Activated T-helper 1 cell treated with Interleukin-2 at 50 U/mL for 16 hours (primary cell): ENCODE measurements around the gene EAF1.
"Not testable (repeated sequence)": the region's sequence is repeated elsewhere in the genome, so short reads cannot be mapped to it uniquely, and the experiment has no call there.

Experiments used
- DNase-seq: peaks from one replicate; pipeline ENCODE4 v3.0.0-alpha.2; 2020; ENCODE audit warnings: low read depth

The EAF1 gene

DNA sequence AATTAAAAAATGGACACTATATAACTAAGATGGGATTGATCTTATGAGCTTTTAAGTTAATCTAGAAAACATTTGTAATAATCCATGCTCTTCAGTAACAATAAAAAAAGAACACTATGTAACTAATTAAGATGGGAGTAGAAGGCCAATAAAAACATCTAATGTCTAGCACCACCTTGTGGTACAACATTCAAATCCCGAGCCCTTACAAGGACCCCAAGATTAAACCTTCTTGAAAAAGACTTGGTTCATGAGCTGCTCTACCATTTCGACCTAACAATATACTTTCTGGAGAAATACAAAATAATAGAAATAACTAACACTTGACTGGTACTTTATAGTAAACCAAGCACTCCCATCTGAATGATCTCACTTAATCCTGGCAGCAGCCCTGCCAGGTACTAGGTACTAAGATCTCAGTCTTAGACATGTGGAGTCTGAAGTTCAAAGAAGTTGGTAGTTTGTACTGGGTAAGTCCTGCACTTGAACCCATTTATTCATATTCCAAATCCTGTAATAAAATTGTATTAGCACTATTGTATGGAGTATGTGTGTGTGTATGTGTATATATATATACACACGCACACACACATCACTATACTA, 21.8 kb upstream of the EAF1 start:
- DNase-seq = no peak

DNA sequence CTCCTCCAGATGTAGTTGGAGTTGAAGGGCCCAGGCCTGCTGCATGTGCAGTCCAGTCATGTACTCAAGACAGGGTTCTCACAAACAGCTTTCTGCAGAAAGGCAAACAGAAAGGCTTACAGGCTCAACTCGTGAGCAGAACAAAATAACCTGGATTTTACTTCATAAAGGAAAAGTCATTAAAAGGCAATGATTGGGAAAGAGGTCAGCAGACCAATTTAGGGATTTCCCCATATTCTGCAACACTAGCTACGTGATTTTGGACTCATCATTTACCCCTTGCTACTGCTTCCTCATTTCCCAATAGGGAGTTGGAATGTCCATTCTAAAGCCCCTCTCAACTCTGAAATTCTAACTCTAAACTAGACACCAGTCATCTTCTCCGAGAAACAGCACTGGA, 18.2 kb upstream of the EAF1 start:
- no peak for DNase-seq

DNA sequence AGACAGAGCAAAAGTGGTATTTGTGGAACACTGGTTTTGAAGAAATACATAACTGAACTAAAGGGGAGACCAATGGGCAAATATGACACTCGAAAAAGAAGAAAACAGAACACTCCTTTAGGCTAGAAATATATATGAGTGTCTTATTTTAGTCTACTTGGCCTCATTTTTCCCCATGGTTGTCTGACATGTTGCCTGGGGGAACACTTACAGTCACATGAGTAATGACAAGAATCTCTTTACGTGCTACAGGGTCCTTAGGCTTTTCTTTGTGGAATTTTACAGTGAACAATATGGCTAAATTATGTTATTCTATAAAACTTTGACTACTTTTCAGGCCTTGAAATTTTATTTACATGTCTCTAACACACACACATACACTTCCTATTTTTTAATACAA, 17.6 kb upstream of the EAF1 start:
- no peak for DNase-seq

DNA sequence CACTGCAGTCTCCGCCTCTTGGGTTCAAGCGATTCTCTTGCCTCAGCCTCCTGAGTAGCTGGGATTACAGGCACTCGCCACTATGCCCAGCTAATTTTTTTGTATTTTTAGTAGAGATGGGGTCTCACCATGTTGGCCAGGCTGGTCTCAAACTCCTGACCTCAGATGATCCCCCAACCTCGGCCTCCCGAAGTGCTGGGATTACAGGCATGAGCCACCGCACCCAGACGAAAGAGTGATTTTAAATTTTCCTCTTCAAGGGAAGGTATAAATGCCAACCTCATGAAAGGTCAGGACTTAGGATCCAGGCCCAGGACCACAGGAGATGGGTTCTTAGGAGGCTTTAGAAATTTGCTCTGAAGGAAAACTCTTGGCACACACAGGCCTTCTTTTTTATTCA, 16.4 kb upstream of the EAF1 start:
- not testable (repeated sequence) for DNase-seq

DNA sequence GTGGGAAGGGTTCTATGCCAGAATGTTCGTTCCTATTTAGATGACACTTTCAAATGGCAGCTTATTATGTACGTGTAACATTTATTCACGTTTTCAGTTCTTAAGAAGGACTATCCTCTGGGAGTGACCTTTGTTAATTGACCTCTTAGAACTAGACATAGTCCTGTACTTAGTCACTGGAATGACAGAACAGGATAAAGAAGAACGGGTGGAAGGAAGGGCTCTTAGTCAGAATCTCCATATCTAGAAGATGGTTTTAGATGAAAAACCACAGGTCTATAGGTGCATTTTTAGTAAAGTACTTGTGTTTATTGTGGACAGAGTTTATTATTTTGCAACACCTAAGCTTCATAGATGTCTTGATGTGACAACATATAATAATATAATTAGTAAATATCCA, 6.5 kb upstream of the EAF1 start:
- DNase-seq = no peak

DNA sequence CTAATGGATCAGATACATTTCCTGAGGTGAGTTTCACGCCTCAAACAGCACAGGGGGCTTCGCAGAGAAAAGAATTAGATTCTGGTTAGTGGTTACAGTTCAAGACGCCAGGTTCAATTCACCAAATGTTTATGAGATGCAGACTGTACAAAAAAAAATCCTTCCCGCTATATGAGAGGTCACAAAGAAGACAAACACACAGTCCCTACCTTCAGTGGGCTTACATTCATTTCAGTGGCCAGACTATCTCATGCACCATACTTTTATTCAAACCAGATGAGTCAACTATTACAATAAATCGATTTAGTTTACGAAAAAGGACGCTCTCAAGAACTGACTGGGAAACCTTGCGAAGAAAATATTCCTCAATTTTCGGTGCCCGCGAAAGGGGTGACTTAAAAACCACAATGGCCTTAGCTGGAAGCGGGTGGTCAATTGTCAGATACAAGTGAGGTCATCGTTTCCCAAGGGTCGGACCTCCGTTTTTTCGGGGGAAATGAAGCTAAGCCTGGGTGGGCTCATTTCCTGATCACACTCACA, 749 bp upstream of the EAF1 start:
- DNase-seq = no peak

DNA sequence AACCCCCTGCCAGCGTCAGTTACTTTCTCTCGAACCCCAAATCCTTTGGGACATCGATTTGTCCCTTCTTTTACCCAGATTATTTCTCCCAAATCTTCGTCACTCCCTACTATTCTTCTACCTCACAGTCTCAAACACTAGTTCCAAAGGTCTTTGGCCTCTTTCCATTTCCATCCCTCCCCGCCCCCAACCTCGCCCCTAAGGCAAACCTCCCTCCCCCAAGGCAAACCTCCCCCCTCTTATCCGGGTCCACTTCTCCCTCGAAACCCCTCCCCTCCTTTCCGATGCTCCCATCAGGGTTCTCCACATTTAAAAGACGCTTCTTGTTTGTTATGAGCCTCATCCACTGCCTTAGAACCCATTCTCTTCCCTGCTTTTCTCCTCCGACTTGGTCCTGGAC, 583 bp downstream of the EAF1 start:
- no peak for DNase-seq

DNA sequence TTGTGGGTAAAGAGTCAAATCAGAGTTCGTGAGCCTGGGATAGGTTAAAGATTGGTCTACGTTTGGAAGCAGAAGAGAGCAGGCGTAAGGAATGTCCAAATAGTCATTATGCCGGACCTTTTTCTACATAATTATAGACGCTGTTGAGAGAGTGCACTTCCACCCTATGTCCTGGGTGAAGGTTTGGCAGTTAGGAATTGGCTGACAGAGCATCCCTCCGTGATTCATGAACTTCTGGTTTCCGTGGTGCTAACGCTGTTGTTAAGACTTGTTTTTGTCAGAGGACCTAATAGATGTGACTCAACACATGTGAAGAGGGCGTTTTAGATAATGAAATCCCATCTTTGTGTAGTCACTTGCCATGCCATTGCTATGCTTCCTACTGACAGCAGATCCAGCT, 1.1 kb downstream of the EAF1 start:
- no peak for DNase-seq

DNA sequence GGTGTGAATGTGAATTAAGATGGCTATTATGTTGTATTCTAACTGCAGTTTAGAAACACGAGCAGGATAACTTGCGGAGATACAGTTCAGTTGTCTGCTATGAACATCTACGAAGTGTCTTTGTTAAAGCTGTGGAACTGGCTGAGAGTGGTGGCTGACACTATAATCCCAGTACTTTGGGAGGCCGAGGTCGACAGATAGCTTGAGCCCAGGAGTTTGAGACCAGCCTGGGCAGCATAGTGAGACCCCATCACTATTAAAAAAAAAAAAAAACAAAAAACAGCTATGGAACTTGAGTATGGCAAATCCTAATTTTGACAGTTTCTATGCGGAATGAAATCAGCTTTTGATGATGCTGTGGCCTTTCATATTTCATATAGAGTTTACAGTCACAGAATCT, 1.7 kb downstream of the EAF1 start:
- DNase-seq = no peak

DNA sequence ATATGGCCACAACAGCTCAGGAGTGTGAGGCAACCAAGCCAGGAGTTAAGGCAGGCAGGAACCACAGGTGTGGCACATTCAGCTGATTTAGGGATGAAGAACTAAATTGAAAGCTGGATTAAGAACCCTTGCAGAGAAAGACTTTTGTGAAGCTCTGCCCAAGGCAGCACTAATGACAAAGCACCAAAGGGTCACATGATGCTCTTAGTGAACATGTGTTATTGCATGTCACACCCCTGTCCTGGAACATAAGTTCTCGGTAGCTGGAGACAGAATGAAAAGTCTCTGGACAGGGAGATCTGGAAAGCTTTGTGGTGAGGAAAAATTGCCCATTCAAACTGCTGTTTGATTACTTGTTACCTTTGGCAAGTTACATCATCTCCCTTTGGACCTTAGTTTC, 3.2 kb downstream of the EAF1 start:
- DNase-seq = no peak

DNA sequence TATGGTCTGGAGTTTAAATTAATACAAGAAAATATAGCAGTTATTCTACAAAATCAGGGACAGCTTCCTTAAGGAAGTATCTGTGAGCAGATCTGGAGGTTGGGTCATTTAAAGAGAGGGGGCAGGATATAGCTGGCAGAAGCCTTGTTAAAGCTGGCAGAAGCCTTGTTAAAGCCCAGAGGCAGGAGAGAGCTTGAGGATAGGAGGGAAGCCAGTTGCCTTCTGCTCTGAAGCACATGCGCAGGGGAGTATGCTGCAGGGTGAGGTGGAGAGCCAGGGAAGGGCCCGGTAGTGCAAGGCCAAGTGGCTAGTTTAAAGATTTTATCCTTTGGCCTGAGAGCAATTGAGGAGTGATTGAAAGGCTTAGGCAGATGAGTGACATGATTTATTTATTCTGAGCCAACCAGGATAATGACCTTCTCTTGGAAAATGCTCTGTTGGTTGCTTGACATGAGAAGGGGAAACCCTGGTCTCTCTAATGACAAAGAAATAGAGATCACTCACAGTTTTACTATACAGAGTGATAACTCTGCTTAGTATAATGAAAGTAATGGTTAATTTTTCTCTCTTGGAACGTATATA, 3.9 kb downstream of the EAF1 start:
- no peak for DNase-seq

DNA sequence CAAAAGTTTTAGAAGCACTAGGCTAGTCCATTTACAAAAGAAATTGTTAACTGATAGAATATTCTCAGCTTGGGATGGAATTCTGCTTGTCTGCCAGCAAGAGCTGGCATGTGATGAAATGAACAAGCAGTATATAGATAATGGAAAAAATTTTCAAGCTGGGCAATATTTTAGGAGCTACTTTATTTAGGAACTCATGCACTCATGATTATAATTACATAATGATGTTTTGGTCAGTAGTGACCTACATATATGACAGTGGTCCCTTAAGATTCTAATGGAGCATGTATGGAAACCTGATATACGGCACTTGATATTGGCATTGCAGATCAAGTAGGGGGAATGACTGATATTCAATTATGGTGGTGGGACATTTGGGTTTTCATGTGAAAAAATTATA, 6.1 kb downstream of the EAF1 start:
- no peak for DNase-seq

DNA sequence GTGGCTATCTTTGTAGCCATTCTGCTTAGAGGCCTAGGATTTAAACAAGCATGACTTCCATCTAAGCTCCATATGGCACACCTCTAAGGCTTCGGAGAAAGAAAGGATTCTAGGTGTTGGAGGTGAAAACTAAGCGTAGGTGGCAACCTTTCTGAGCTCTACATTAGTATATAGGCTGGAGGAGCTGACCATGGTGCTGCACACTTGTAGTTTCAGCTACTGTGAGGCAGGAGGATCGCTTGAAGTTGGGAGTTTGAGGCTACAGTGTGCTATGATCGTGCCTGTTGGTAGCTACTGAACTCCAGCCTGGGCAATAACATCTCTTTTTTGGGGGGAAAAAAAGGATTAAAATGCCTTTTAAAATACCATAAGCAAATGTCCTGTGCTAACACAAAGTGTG, 7.4 kb downstream of the EAF1 start:
- DNase-seq = no peak

DNA sequence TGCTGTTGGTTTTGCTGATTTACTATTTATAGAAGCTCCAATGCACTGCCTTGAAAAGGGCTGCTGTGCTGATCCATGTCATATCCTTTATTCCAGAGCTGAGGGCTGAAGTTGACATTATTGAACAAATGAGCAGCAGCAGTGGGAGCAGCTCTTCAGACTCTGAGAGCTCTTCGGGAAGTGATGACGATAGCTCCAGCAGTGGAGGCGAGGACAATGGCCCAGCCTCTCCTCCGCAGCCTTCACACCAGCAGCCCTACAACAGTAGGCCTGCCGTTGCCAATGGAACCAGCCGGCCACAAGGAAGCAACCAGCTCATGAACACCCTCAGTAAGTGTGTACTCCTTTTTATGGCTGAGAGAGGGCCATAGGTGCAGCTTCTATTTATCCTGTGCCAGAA, 8.8 kb downstream of the EAF1 start:
- no peak for DNase-seq

DNA sequence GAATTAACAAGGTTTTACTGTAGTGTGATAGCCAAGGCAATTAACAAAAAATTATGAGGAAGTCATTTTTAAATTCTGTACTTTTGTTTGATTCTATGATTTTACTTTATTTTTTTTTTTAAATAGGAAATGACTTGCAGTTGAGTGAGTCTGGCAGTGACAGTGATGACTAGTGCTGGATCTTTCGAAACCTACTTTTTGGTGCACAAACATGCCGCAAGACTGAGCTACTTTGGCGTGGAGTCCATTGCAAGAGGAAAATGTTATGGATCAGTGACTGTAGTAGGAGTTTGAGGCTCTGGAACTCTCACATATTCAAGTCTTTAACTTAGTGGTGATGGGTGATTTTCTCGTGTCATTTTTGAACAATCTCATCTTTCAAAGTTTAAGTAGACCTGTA, 11.6 kb downstream of the EAF1 start:
- DNase-seq = no peak

DNA sequence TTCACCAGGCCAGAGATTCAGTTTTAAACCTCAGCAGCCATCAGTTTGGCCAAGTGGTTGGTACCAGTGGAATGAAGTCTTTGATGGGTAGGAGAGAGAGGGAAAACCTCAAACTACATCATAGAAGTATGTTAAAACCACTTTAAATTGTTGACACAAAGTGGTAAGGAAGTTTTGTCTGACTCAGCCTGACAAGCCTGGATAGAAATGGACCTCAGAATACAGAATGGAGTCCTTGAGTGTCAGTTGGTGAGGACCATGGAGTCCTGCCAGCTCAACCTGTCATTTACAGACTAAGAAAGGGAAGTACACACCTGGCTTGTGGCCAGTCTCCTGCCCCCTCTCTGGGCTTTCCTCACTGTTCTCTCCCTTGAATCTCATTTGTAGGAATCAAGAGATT, 12.1 kb downstream of the EAF1 start:
- no peak for DNase-seq

DNA sequence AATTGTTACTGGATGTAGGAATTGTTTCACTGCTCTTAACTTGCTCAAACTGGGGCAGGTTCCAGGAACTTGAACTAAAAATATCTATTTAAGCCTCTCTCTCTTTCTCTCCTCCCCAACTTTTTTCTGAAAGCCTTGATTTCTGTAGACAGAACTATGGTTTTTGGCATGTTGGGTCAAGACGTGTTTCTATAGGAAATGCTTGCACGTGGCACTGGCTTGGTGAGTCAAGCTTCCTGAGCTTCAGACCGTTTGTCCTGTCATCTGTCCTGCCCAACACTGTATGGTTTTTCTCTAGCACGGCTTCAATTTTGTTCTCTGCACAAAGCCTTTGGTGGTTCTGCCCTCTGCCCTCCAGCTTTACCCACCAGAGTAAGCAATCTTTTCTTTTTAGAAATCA, 13.5 kb downstream of the EAF1 start:
- DNase-seq = no peak

DNA sequence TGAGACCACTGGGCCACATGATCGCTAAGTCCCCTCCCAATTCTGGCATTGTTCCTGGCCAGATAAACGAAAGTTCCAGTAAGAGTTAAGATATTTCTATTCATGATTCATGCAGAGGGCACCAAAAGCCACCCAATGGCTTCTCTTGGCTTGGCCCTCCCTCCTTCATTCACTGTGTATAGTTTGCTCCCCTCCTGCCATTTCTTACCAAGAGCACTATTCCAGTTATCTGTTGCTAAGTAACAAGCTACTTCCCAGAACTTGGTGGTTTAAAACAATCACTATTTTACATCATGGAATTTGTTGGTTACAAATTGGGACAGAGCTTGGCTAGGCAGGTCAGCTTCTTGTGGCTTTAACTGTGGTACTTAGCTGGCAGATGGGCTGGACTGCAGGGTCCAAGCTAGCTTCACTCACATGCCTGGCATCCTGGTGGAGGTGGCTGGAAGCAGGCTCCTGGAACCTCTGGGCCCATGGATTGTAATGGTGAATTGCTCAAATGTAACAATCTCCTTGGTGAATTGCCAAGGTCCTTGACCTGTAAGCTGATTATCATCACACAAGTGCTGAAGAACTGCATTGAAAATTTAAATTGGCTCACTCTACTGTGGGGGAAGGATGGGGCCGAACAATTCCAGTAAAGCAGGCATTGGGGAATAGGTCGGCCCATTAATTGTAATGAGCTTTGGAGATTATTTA, 16.6 kb downstream of the EAF1 start:
- DNase-seq = no peak

DNA sequence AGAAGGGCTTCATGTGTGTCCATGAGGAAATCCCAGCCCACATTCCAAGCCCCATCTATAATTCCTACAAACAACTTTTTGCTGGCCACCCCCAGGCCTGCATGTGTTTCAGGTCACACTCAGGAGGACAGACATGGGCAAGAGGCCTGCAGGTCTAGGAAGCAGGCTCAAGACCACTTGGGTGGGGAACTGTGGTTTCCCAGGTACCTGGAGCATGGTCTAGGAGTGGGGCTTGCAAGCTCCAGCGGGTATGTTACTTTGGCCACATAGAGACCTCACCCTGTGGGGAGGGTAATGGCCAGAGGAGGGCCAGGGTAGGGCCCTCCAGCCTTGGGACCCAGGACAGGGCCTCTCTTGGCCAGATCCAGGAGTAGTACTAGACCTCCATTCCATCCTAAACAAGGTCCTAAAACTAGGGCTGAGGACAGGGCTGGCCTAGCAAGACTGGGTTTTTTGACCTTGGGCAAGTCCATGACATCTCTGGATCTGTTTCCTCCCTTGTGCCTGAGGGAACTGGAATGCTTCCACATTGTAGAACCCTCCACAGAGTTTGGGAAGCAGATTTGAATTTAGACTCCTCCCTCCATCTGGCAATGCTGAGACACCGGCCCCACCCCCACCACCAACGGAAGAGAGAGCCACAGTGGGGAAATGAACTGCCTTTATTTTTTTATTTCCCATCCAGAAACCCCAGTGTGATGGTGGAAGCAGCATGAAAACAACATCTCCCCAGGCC, 22.3 kb downstream of the EAF1 start:
- DNase-seq = no peak

DNA sequence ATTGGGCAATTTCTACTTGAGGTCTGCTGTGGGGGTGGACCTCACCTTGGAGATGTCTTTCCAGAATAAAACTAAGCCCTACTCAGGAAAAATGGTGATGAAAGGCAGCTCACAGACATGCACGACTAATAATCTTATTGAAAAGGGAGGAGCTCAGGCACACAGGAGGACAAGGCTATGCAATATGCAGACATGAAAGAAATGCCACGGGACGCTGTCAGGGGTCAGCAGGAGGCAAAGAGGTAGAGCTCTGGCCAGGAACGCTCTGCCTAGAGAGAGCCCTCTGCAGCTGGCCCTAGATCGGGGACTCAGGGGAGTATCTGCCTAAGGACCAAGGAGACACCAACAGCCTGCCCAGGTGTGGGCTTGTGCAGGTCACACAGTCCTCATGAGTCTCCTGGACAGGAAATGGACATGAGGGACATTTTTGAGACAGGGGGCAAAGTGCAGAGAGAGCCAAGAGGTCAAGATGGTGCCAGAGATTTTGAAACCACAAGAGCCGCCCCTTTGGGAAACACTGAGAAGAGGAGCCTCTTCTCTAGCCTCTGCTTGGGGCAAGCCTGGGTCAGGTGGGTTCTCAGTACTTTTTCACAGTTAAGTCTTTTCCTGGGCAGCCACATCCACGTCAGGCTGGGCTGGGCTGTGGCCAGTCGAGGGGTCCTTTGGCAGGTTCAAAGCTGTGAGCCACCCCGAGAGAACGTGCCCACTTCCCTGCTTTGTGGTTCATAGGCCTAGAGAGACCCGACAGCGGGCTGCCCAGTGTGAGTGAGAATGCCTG, 23.2 kb downstream of the EAF1 start:
- no peak for DNase-seq

DNA sequence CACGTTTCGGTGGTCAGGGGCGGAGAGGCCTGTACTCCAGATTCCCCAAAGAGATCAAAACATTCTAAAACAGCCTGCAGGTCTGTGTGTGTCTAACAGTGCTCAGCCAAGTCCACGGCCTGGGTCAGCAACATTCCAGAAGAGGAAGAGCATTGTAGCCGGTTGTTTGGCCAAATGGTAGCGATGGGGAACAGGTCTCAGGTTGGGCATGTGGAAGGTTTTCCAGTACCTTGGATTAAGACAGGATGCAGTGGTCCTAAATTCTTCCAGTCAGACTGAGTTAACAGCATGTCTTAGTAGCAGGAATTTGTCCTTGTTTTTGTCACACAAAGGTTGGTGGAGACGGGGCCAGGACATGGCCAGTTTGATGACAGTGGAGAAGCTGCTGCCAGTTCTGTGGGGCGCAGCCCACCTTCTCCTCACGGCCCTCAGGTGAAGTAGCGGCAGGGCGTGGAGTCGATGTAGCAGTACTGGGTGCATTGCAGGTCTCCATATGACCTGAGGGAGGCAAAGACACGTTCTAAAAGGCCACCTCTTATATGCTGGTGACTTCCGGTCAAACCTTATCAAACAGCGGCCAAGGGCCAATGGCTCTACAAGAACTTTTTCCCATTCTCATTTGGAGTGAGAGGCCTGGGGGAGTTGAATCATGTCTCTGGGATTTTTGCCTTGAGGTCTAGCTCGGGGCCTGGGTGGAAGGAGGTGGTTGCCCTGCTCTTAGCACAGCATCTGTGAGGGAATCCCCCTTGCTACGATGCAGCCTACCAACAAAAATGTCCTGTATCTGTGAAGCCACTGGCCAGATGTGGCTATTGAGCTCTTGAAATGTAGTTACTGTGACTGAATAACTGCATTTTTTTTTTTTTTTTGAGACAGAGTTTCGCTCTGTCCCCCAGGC, 24.1 kb downstream of the EAF1 start:
- DNase-seq = no peak
